ENCODE results near the gene ZBTB40. TPM values are rescaled to one million over a fixed set of nuclear protein-coding genes. Genes with fewer than 3 reads are reported as not detected.

The ZBTB40 gene
- total and polyA plus RNA-seq, 2 of the 13 experiments (the other 11 are each of a cell fraction or from before 2014, with no cell fraction given): 8.8 to 16.5 TPM

- TF ChIP-seq NFATC3 (CRISPR knock-in tag; IDR thresholded peaks at IDR 0.05) (no peak), ZNF207 (IDR thresholded peaks at IDR 0.05; ENCODE audit: borderline replicate concordance) (no peak), ZBTB8A (CRISPR knock-in tag; IDR thresholded peaks at IDR 0.05; ENCODE audit: borderline replicate concordance, low read depth) (no peak), ZNF124 (CRISPR knock-in tag; IDR thresholded peaks at IDR 0.05) (no peak), MAZ (IDR thresholded peaks at IDR 0.05; ENCODE audit: borderline replicate concordance, low read depth, low read length) (no peak), MAZ (CRISPR knock-in tag; IDR thresholded peaks at IDR 0.05; ENCODE audit: low read depth) (0 out of 2 replicates have a peak, but pooled peaks have one; percentile 41), ZBTB3 (CRISPR knock-in tag; IDR thresholded peaks at IDR 0.05; ENCODE audit: borderline replicate concordance, low read depth) (no peak), FOXM1 (CRISPR knock-in tag; IDR thresholded peaks at IDR 0.05) (no peak), ZFYVE20 (CRISPR knock-in tag; IDR thresholded peaks at IDR 0.05; ENCODE audit: borderline replicate concordance, low read depth) (no peak), MTF2 (CRISPR knock-in tag; IDR thresholded peaks at IDR 0.05; ENCODE audit: borderline replicate concordance) (no peak), NONO (IDR thresholded peaks at IDR 0.05) (no peak), NONO (CRISPR knock-in tag; conservative IDR thresholded peaks at IDR 0.05) (no peak), ZKSCAN5 (CRISPR knock-in tag; IDR thresholded peaks at IDR 0.05) (no peak), ZNF451 (CRISPR knock-in tag; IDR thresholded peaks at IDR 0.05) (no peak; the same call in 1 of the 2 replicates), HOXA5 (CRISPR knock-in tag; IDR thresholded peaks at IDR 0.05) (no peak), NR2F1 (CRISPR knock-in tag; IDR thresholded peaks at IDR 0.05) (no peak), ZNF234 (CRISPR knock-in tag; conservative IDR thresholded peaks at IDR 0.05) (no peak), MED8 (CRISPR knock-in tag; IDR thresholded peaks at IDR 0.05; ENCODE audit: insufficient replicate concordance) (no peak), CENPX (CRISPR knock-in tag; IDR thresholded peaks at IDR 0.05) (no peak), ARNTL (CRISPR knock-in tag; IDR thresholded peaks at IDR 0.05) (no peak), MAF1 (CRISPR knock-in tag; IDR thresholded peaks at IDR 0.05; ENCODE audit: borderline replicate concordance) (no peak), CTCF (CRISPR knock-in tag; IDR thresholded peaks at IDR 0.05) (no peak), ZNF253 (CRISPR knock-in tag; IDR thresholded peaks at IDR 0.05; ENCODE audit: borderline replicate concordance) (no peak)
- TF ChIP-seq, protein P1, sequence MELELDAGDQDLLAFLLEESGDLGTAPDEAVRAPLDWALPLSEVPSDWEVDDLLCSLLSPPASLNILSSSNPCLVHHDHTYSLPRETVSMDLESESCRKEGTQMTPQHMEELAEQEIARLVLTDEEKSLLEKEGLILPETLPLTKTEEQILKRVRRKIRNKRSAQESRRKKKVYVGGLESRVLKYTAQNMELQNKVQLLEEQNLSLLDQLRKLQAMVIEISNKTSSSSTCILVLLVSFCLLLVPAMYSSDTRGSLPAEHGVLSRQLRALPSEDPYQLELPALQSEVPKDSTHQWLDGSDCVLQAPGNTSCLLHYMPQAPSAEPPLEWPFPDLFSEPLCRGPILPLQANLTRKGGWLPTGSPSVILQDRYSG (CRISPR knock-in tag; IDR thresholded peaks at IDR 0.05): no peak
- TF ChIP-seq, protein P2, sequence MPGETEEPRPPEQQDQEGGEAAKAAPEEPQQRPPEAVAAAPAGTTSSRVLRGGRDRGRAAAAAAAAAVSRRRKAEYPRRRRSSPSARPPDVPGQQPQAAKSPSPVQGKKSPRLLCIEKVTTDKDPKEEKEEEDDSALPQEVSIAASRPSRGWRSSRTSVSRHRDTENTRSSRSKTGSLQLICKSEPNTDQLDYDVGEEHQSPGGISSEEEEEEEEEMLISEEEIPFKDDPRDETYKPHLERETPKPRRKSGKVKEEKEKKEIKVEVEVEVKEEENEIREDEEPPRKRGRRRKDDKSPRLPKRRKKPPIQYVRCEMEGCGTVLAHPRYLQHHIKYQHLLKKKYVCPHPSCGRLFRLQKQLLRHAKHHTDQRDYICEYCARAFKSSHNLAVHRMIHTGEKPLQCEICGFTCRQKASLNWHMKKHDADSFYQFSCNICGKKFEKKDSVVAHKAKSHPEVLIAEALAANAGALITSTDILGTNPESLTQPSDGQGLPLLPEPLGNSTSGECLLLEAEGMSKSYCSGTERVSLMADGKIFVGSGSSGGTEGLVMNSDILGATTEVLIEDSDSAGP (CRISPR knock-in tag; IDR thresholded peaks at IDR 0.05; ENCODE audit: borderline replicate concordance): no peak
- TF ChIP-seq, protein P3, sequence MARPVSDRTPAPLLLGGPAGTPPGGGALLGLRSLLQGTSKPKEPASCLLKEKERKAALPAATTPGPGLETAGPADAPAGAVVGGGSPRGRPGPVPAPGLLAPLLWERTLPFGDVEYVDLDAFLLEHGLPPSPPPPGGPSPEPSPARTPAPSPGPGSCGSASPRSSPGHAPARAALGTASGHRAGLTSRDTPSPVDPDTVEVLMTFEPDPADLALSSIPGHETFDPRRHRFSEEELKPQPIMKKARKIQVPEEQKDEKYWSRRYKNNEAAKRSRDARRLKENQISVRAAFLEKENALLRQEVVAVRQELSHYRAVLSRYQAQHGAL (CRISPR knock-in tag; IDR thresholded peaks at IDR 0.05; ENCODE audit: not compliant biosample characterization): no peak
These were observed 1.2 kb upstream of the ZBTB40 start (continued) for GRCh38 chr1:22450351-22451021.

All from HepG2 (cell line).